Naive thymus-derived CD4-positive, alpha-beta T cell (primary cell): ENCODE results near the gene ANGPT4. TPM values are rescaled to one million over a fixed set of nuclear protein-coding genes. Genes with fewer than 3 reads are reported as not detected.

Experiments
- ATAC-seq: fragments of 150-1000 bp; cut with Tn5 transposase; 2 replicates; pipeline ENCODE4 v1.10.0; 2021; ENCODE audit warnings: mild to moderate bottlenecking, moderate library complexity
- CTCF ChIA-PET: fragments of 350-600 bp; sonication (Branson Sonifier 250); formaldehyde crosslinking; loops from one replicate; lab custom pipeline; 2021; ENCODE audit warnings: antibody characterized with exemption; lab: Charles Lee
- POLR2A ChIA-PET: fragments of 350-600 bp; sonication (Branson Sonifier 250); formaldehyde crosslinking; loops from one replicate; lab custom pipeline; 2021; ENCODE audit warnings: antibody characterized with exemption, inconsistent platforms; lab: Charles Lee
- DNase-seq, 9 donors: peaks; one replicate each; pipeline versions ENCODE4 v3.0.0 to v3.0.0-alpha.2; 2020 to 2022; ENCODE audit warnings: mixed read lengths in 1 of 9
- H3K27ac ChIP-seq: one replicate; pipeline ENCODE4 v1.7.0; 2013; ENCODE audit warnings: mild to moderate bottlenecking, low read depth, low read length, moderate library complexity
- H3K27me3 ChIP-seq, 2 donors: one replicate each; pipeline ENCODE4 v1.7.0; 2013; ENCODE audit warnings: low read length in 2 of 2, mild to moderate bottlenecking in 2 of 2, moderate library complexity in 2 of 2; ENCODE audit not compliant: control insufficient read depth in 2 of 2, insufficient read depth in 2 of 2
- H3K36me3 ChIP-seq, 3 experiments: 1 replicate in 2 of 3; 2 replicates in 1 of 3; pipeline ENCODE4 v1.7.0; 2013; ENCODE audit warnings: low read length in 3 of 3, mild to moderate bottlenecking in 3 of 3, moderate library complexity in 1 of 3; ENCODE audit not compliant: insufficient read depth in 3 of 3, control insufficient read depth in 2 of 3
- H3K4me1 ChIP-seq, 2 donors: one replicate each; pipeline ENCODE4 v1.7.0; 2013; ENCODE audit warnings: low read length in 2 of 2, mild to moderate bottlenecking in 2 of 2, moderate library complexity in 1 of 2; ENCODE audit not compliant: control insufficient read depth in 2 of 2, insufficient read depth in 2 of 2
- H3K4me3 ChIP-seq: 2 replicates; pipeline ENCODE4 v1.7.0; 2013; ENCODE audit warnings: mild to moderate bottlenecking, low read length
- H3K9me3 ChIP-seq, 3 experiments: 1 replicate in 2 of 3; 2 replicates in 1 of 3; pipeline ENCODE4 v1.7.0; 2013; ENCODE audit warnings: low read length in 3 of 3; ENCODE audit not compliant: control insufficient read depth in 2 of 3
- H3K27ac Mint-ChIP-seq, 9 donors: one replicate each; pipeline ENCODE4 v1.8.0; 2020 to 2022; ENCODE audit warnings: mixed read lengths in 9 of 9, mild to moderate bottlenecking in 8 of 9, moderate library complexity in 5 of 9, inconsistent platforms in 2 of 9
- H3K27me3 Mint-ChIP-seq, 5 donors: one replicate each; pipeline ENCODE4 v1.8.0; 2021 to 2022; ENCODE audit warnings: mixed read lengths in 5 of 5, mild to moderate bottlenecking in 1 of 5
- H3K36me3 Mint-ChIP-seq, 5 donors: one replicate each; pipeline ENCODE4 v1.8.0; 2020 to 2022; ENCODE audit warnings: mixed read lengths in 5 of 5, mild to moderate bottlenecking in 3 of 5, inconsistent platforms in 1 of 5
- H3K4me1 Mint-ChIP-seq, 7 donors: one replicate each; pipeline ENCODE4 v1.8.0; 2020 to 2022; ENCODE audit warnings: mixed read lengths in 7 of 7, mild to moderate bottlenecking in 3 of 7, inconsistent platforms in 1 of 7
- H3K4me3 Mint-ChIP-seq, 10 donors: one replicate each; pipeline ENCODE4 v1.8.0; 2020 to 2022; ENCODE audit warnings: mild to moderate bottlenecking in 10 of 10, mixed read lengths in 10 of 10, moderate library complexity in 6 of 10, inconsistent platforms in 2 of 10
- H3K9me3 Mint-ChIP-seq, 11 donors: one replicate each; pipeline ENCODE4 v1.8.0; 2020 to 2022; ENCODE audit warnings: mixed read lengths in 11 of 11, mild to moderate bottlenecking in 4 of 11, inconsistent platforms in 1 of 11, moderate library complexity in 1 of 11
- intact Hi-C, 2 donors: fragments of 100-400 bp; cut with micrococcal nuclease; formaldehyde crosslinking; loops; one replicate each; pipeline ENCODE4 v1.15.1; 2023
- polyA plus RNA-seq, 2 donors: library from polyadenylated mRNA; unstranded; fragments of 300-500 nt; fragmentation: Illumina TruSeq; gene quantifications; one replicate each; pipeline ENCODE4 v1.2.3, GENCODE V29; 2021
- total RNA-seq, 6 experiments: library from RNA in 5 of 6; stranded (reverse) in 5 of 6; gene quantifications; 1 replicate in 5 of 6; 2 replicates in 1 of 6; pipeline ENCODE4 v1.2.3 and lab custom pipeline; 2021 to 2026

Gene ANGPT4
- total and polyA plus RNA-seq, 7 experiments from 2014 or later: not detected

DNA sequence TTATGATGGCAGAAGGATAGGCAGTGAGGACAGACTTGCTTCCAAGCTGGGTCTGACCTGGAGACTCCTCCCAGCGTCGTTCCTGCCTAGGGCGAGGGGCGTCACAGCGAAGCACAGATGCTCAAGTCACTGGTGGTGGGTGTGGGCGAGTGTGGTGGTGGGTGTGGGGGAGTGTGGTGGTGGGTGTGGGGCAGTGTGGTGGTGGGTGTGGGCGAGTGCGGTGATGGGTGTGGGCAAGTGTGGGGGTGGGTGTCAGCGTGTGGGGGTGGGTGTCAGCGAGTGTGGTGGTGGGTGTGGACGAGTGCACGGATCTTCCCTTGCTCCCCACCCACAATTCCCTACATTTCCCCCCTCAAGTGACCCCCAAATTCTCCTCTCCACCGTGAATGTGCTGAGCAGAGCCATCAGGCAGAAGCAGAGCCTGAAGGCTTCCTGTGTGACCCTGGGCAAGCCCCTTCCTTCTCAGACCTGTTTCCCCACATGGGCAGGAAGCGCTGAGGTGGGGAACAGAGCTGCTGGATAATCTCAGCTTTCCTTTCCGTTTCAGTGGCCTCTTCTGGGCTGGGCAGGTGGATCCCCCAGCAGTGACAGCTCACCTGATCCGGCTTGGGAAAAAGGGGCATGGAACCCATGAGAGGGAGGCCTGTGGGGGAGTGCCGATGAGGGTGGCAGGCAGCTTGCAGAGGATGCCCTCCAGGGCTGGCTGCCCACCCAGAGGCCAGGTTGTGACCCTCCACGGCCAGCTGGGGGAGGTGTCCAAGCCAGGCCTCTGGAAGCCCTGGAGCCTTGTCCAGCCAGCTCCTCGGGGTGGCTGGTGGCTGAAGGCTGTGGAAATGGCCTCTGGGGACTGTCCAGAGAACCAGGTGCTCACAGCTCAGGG lies 43.0 kb upstream of the ANGPT4 start:
- intact Hi-C loops: loop anchor here (5.0 to 10.0 kb wide), 2 partner anchors 74 to 253 kb away; no protein-coding TSS in a partner anchor

DNA sequence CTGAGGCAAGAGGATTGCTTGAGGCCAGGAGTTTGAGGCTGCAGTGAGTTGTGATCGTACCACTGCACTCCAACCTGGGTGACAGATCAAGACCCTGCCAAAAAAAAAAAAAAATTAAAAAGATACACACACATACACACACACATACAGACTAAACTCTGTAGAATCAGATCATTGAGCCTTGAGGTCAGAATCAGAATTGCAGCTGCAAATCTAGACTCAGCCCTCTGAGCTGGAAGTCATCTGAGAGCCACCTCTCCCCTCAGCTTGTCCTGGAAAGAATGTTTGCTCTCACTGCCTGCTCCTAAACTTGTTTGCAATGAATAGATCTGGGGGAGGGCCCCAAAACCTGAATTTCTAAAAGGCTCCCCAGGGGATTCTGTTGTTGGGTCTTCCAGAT lies 41.4 kb upstream of the ANGPT4 start:
- Histone ChIP-seq H3K27ac (no peak overlapping the region), H3K36me3 (no peaks in the 10 kb centered on the region), H3K4me3 (no peak overlapping the region), H3K27me3 (no peaks in the 10 kb centered on the region), H3K4me1 (no peaks in the 10 kb centered on the region), H3K9me3 (no peaks in the 10 kb centered on the region)
- Mint-ChIP-seq H3K27ac (no peak overlapping the region), H3K9me3 (no peaks in the 10 kb centered on the region), H3K4me3 (no peak overlapping the region), H3K4me1 (peaks cover 0 to 8% (median 0%) of the 10 kb centered on the region in 7 donors), H3K27me3 (peaks cover 18 to 51% (median 34%) of the 10 kb centered on the region in 5 donors), H3K36me3 (no peaks in the 10 kb centered on the region)
- POLR2A ChIA-PET: no interaction called here
- CTCF ChIA-PET: interaction anchor here (0.6 to 5.0 kb wide), 9 partner anchors 11 to 326 kb away, joined by 3 to 132 read pairs (median 4); no protein-coding TSS in a partner anchor
- intact Hi-C loops: loop anchor here (5.0 to 10.0 kb wide), 2 partner anchors 73 to 255 kb away; no protein-coding TSS in a partner anchor
- DNase-seq (no peak), ATAC-seq (no peak)

More for the DNA sequence above, 43.0 kb upstream of the ANGPT4 start:
- Histone ChIP-seq H3K27me3 (no peaks in the 10 kb centered on the region), H3K27ac (no peak overlapping the region), H3K9me3 (no peaks in the 10 kb centered on the region), H3K4me1 (no peaks in the 10 kb centered on the region), H3K4me3 (no peak overlapping the region), H3K36me3 (no peaks in the 10 kb centered on the region)
- Mint-ChIP-seq H3K36me3 (no peaks in the 10 kb centered on the region), H3K27ac (no peak overlapping the region), H3K9me3 (no peaks in the 10 kb centered on the region), H3K4me3 (no peak overlapping the region), H3K27me3 (peaks cover 18 to 47% (median 31%) of the 10 kb centered on the region in 5 donors), H3K4me1 (peaks cover 0 to 8% (median 0%) of the 10 kb centered on the region in 7 donors)
- DNase-seq (no peak), ATAC-seq (no peak)
- CTCF ChIA-PET: interaction anchor here (0.8 to 5.0 kb wide), 2 partner anchors 143 to 145 kb away, joined by 4 to 132 read pairs; no protein-coding TSS in a partner anchor
- POLR2A ChIA-PET: no interaction called here

DNA sequence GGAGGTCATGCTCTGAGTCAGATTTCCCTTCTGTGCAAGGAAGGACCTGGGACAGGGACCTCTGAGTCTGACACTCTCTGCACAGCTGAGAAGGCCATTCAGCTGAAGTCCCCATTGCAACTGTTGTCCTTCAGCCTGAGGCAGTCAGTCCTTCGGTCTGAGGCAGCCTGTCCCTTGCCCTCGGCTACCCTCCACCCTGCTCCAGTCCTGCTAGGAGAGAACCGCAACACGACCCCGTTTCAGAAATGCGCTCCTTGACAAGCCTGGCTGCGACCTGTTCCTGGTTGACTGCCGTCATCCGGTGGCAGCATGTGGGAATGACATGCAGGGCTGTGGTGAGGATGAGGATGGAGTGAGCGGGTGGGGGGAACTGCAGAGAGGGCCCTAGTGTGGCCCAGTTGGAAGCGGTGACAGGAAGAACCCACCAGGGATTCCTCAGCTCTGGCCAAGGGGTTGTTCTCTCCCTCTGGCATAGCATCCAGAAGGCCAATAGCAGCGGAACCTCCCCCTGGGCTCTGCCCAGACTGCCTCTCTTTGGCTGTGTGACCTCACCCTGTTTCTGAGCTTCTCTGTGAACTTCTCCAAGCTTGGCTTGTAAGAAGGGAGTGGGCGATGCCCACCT lies 40.3 kb upstream of the ANGPT4 start:
- no peaks in the 10 kb centered on the region for H3K27me3 ChIP-seq
- POLR2A ChIA-PET: interaction anchor here (1.2 to 1.4 kb wide), 2 partner anchors 100 to 141 kb away, joined by 3 to 4 read pairs; no protein-coding TSS in a partner anchor

DNA sequence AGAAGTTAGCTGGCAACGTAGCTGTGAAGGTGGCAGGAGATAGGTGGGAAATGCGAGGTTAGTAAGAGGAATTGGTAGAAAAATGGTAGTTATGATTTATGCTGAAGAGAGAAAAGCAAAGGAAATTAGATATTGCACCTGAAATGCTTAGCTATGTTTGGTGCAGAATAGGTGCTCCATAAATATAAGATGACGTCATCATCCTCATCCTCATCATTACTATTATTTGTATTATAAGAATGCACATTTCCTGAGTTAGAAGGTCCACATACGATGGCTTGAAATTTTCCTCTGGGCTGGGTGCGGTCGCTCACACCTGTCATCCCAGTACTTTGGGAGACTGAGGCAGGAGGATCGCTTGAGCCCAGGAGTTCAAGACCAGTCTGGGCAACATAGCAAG lies 39.5 kb upstream of the ANGPT4 start:
- Histone ChIP-seq H3K27me3 (no peaks in the 10 kb centered on the region), H3K4me1 (no peaks in the 10 kb centered on the region), H3K4me3 (no peak overlapping the region), H3K9me3 (no peaks in the 10 kb centered on the region), H3K27ac (no peak overlapping the region), H3K36me3 (no peaks in the 10 kb centered on the region)
- CTCF ChIA-PET: interaction anchor here (0.7 to 5.0 kb wide), 17 partner anchors 9 to 430 kb away, joined by 3 to 132 read pairs (median 4); partner anchors contain the start of gene FAM110A
- DNase-seq (no peak), ATAC-seq (no peak)
- no peaks in the 10 kb centered on the region for H3K36me3 Mint-ChIP-seq
- H3K27me3 Mint-ChIP-seq: peaks cover 18 to 50% (median 39%) of the 10 kb centered on the region in 5 donors
- no peak overlapping the region for H3K27ac Mint-ChIP-seq
- H3K4me3 Mint-ChIP-seq: no peak overlapping the region
- peaks cover 0 to 7% (median 0%) of the 10 kb centered on the region in 7 donors for H3K4me1 Mint-ChIP-seq
- no peaks in the 10 kb centered on the region for H3K9me3 Mint-ChIP-seq
- intact Hi-C loops: loop anchor here (1.0 to 10.0 kb wide), 4 partner anchors 71 to 258 kb away; no protein-coding TSS in a partner anchor
- POLR2A ChIA-PET: interaction anchor here (1.2 to 1.4 kb wide), 2 partner anchors 99 to 140 kb away, joined by 3 to 4 read pairs; no protein-coding TSS in a partner anchor

More for the DNA sequence above, 40.3 kb upstream of the ANGPT4 start:
- intact Hi-C loops: loop anchor here (1.0 to 10.0 kb wide), 4 partner anchors 72 to 257 kb away; no protein-coding TSS in a partner anchor
- Mint-ChIP-seq H3K9me3 (no peaks in the 10 kb centered on the region), H3K27me3 (peaks cover 18 to 55% (median 39%) of the 10 kb centered on the region in 5 donors), H3K4me1 (peaks cover 0 to 8% (median 0%) of the 10 kb centered on the region in 7 donors), H3K27ac (no peak overlapping the region), H3K36me3 (no peaks in the 10 kb centered on the region), H3K4me3 (no peak overlapping the region)
- Histone ChIP-seq H3K4me3 (no peak overlapping the region), H3K9me3 (no peaks in the 10 kb centered on the region), H3K4me1 (no peaks in the 10 kb centered on the region), H3K36me3 (no peaks in the 10 kb centered on the region), H3K27ac (no peak overlapping the region)
- ATAC-seq (peak; percentile 85), DNase-seq (peak; percentile 48 to 80 (median 69))
- CTCF ChIA-PET: interaction anchor here (0.7 to 5.0 kb wide), 19 partner anchors 9 to 429 kb away, joined by 3 to 132 read pairs (median 4); partner anchors contain the start of gene FAM110A

DNA sequence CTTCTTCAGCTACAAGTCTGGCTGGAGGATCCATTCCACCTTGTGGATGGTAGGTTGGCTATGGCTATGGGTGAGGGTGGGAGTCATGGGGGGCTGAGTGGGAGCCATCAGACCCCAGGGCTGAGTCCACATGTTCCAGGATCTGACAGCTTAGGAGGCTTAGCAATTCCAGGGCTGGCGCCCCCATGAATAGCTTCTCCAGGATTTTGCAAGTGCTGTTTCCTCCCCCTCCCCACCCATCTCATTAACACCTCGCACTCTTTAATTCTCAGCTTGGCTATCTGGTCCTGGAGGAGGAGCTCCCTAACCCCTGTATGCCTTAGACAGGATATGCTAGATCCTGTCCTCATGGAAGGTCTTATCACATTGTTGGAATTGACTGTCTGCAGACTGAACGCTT lies 39.0 kb upstream of the ANGPT4 start:
- ATAC-seq (no peak), DNase-seq (no peak)
- Mint-ChIP-seq H3K4me1 (peaks cover 0 to 7% (median 0%) of the 10 kb centered on the region in 7 donors), H3K9me3 (no peaks in the 10 kb centered on the region), H3K36me3 (no peaks in the 10 kb centered on the region), H3K4me3 (no peak overlapping the region), H3K27me3 (peaks cover 18 to 48% (median 39%) of the 10 kb centered on the region in 5 donors), H3K27ac (no peak overlapping the region)
- ChIA-PET CTCF (interaction anchor here (0.7 to 5.0 kb wide), 11 partner anchors 8 to 258 kb away, joined by 3 to 132 read pairs (median 5); no protein-coding TSS in a partner anchor), POLR2A (interaction anchor here (1.4 kb wide), 1 partner anchor 139 kb away, joined by 4 read pairs; no protein-coding TSS in a partner anchor)
- no peaks in the 10 kb centered on the region for H3K27me3 ChIP-seq
- no peak overlapping the region for H3K4me3 ChIP-seq
- H3K27ac ChIP-seq: no peak overlapping the region
- intact Hi-C loops: loop anchor here (5.0 to 10.0 kb wide), 2 partner anchors 70 to 257 kb away; no protein-coding TSS in a partner anchor
- H3K4me1 ChIP-seq: no peaks in the 10 kb centered on the region
- no peaks in the 10 kb centered on the region for H3K36me3 ChIP-seq
- no peaks in the 10 kb centered on the region for H3K9me3 ChIP-seq

DNA sequence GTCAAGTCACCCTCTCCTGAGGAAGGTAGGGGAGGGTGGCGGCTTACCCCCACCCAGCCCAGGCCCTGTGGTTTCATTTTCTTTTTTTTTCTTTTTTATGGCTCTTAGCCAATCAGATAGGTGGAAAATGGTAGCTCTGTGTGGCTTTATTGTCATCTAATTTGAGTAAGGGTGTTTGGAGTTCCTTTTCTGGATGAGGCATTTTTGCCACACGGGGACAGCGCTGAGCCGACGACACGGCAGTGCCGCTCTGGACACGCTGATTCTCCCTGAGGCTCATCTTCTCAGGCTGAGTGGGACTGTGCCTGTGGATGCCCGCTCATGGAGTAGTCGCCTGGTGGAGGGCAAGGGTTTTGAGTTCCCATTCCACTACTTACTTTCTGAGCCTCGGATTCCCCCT lies 37.6 kb upstream of the ANGPT4 start:
- H3K4me1 Mint-ChIP-seq: peaks cover 0 to 5% (median 0%) of the 10 kb centered on the region in 7 donors
- no peak overlapping the region for H3K27ac Mint-ChIP-seq
- Histone ChIP-seq H3K27ac (no peak overlapping the region), H3K4me1 (no peaks in the 10 kb centered on the region), H3K4me3 (no peak overlapping the region), H3K27me3 (no peaks in the 10 kb centered on the region), H3K9me3 (no peaks in the 10 kb centered on the region), H3K36me3 (no peaks in the 10 kb centered on the region)
- CTCF ChIA-PET: no interaction called here
- H3K4me3 Mint-ChIP-seq: no peak overlapping the region
- intact Hi-C loops: loop anchor here in 1 of 2 donors (10.0 kb wide), 1 partner anchor 69 kb away; no protein-coding TSS in a partner anchor
- peaks cover 25 to 51% (median 42%) of the 10 kb centered on the region in 5 donors for H3K27me3 Mint-ChIP-seq
- DNase-seq: no peak
- H3K36me3 Mint-ChIP-seq: no peaks in the 10 kb centered on the region
- POLR2A ChIA-PET: no interaction called here
- no peak for ATAC-seq
- H3K9me3 Mint-ChIP-seq: no peaks in the 10 kb centered on the region
